HG03097 (cell line): ENCODE data around the gene HTN3.
"Not testable (repeated sequence)": the region's sequence is repeated elsewhere in the genome, so short reads cannot be mapped to it uniquely, and the experiment has no call there.

Experiments
- ATAC-seq: cut with Tn5 transposase; IDR thresholded peaks from one replicate; pipeline ENCODE4 v1.9.1; 2021; ENCODE audit not compliant: unreplicated experiment, low FRiP score

Gene HTN3

GRCh38 chr4:70028159-70028558, at the start of gene HTN3:
TSS of gene HTN3 (plus strand) at chr4:70028459. CDS start at chr4:70030741, 2,282 bp downstream.
- not testable (repeated sequence) for ATAC-seq

GRCh38 chr4:69984030-69984443, 44.2 kb upstream of the HTN3 start:
- ATAC-seq: no peak

GRCh38 chr4:69986663-69987062, 41.6 kb upstream of the HTN3 start:
- no peak for ATAC-seq

- no peak for ATAC-seq
These were observed 37.2 kb upstream of the HTN3 start for GRCh38 chr4:69991016-69991415.

- ATAC-seq: no peak
These were observed 33.5 kb upstream of the HTN3 start for GRCh38 chr4:69994782-69995181.

- ATAC-seq: no peak
These were observed 32.7 kb upstream of the HTN3 start, which contains the start of gene STATH for GRCh38 chr4:69995526-69996016. TSS of gene STATH (plus strand) at chr4:69995966. CDS start at chr4:69998438, 2,472 bp downstream.

- ATAC-seq: no peak
These were observed 28.8 kb upstream of the HTN3 start for GRCh38 chr4:69999420-69999819.

- ATAC-seq: no peak
These were observed 27.5 kb upstream of the HTN3 start for GRCh38 chr4:70000711-70001110.

- no peak for ATAC-seq
These were observed 25.8 kb upstream of the HTN3 start for GRCh38 chr4:70002507-70002906.

- ATAC-seq: no peak
These were observed 19.5 kb upstream of the HTN3 start for GRCh38 chr4:70008771-70009170.

GRCh38 chr4:70019006-70019405, 9.3 kb upstream of the HTN3 start:
- not testable (repeated sequence) for ATAC-seq

GRCh38 chr4:70023218-70023617, 5.0 kb upstream of the HTN3 start:
- ATAC-seq: no peak

- no peak for ATAC-seq
These were observed 1.2 kb upstream of the HTN3 start for GRCh38 chr4:70027011-70027410.

- not testable (repeated sequence) for ATAC-seq
These were observed 9.3 kb downstream of the HTN3 start for GRCh38 chr4:70037559-70037958.

- not testable (repeated sequence) for ATAC-seq
These were observed 11.7 kb downstream of the HTN3 start for GRCh38 chr4:70039928-70040327.

GRCh38 chr4:70041652-70042286, 13.5 kb downstream of the HTN3 start:
- no peak for ATAC-seq

- not testable (repeated sequence) for ATAC-seq
These were observed 21.9 kb downstream of the HTN3 start, which contains the start of gene HTN1 for GRCh38 chr4:70050138-70050537. TSS of gene HTN1 (plus strand) at chr4:70050438. CDS start at chr4:70053077, 2,639 bp downstream.

- ATAC-seq: not testable (repeated sequence)
These were observed 28.3 kb downstream of the HTN3 start for GRCh38 chr4:70056534-70056933.

- ATAC-seq: no peak
These were observed 29.4 kb downstream of the HTN3 start for GRCh38 chr4:70057651-70058050.

GRCh38 chr4:70059149-70059548, 30.9 kb downstream of the HTN3 start:
- no peak for ATAC-seq

GRCh38 chr4:70062000-70062399, 33.7 kb downstream of the HTN3 start:
- peak; percentile 99 for ATAC-seq

- no peak for ATAC-seq
These were observed 51.9 kb downstream of the HTN3 start for GRCh38 chr4:70080205-70080604.
